ENCODE data around the gene ITM2A.

GRCh38 chrX:79364306-79364705 is 2.8 kb downstream of the ITM2A start:
- TF ChIP-seq, protein P1, sequence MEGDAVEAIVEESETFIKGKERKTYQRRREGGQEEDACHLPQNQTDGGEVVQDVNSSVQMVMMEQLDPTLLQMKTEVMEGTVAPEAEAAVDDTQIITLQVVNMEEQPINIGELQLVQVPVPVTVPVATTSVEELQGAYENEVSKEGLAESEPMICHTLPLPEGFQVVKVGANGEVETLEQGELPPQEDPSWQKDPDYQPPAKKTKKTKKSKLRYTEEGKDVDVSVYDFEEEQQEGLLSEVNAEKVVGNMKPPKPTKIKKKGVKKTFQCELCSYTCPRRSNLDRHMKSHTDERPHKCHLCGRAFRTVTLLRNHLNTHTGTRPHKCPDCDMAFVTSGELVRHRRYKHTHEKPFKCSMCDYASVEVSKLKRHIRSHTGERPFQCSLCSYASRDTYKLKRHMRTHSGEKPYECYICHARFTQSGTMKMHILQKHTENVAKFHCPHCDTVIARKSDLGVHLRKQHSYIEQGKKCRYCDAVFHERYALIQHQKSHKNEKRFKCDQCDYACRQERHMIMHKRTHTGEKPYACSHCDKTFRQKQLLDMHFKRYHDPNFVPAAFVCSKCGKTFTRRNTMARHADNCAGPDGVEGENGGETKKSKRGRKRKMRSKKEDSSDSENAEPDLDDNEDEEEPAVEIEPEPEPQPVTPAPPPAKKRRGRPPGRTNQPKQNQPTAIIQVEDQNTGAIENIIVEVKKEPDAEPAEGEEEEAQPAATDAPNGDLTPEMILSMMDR (IDR thresholded peaks at IDR 0.05 in 8 of 11, conservative IDR thresholded peaks at IDR 0.05 in 3 of 11) = no peak
- TF ChIP-seq POLR2A (IDR thresholded peaks at IDR 0.05) = no peak
- TF ChIP-seq POLR2AphosphoS5 (IDR thresholded peaks at IDR 0.05) = no peak
